Fibroblast of skin of abdomen (primary cell): ENCODE data around the gene MROH2A.

Experiments used
- DNase-seq: peaks from one replicate; pipeline ENCODE4 v3.0.0-alpha.2; 2013

MROH2A gene

DNA sequence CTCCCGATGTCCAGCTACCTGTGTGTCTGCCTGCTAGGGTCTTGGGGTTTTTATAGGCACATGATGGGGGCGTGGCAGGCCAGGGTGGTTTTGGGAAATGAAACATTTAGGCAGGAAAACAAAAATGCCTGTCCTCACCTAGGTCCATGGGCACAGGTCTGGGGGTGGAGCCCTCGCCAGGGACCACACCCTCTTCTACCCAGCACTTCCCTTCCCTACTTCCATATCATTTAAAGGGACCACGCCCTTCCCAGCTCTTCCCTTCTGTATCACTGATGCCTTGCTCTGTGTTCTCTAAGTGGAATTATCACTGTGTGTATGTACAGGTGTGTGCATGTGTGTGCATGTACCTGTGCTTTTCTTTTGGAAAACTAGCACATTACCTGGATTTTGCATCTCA lies 11.7 kb upstream of the MROH2A start:
- DNase-seq, result no peak

DNA sequence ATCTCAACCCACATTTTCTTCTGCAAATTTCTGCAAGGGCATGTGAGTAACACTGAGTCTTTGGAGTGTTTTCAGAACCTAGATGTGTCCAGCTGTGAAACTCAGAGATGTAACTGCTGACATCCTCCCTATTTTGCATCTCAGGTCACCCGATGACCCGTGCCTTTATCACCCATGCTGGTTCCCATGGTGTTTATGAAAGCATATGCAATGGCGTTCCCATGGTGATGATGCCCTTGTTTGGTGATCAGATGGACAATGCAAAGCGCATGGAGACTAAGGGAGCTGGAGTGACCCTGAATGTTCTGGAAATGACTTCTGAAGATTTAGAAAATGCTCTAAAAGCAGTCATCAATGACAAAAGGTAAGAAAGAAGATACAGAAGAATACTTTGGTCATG lies 10.1 kb upstream of the MROH2A start:
- DNase-seq, result no peak

DNA sequence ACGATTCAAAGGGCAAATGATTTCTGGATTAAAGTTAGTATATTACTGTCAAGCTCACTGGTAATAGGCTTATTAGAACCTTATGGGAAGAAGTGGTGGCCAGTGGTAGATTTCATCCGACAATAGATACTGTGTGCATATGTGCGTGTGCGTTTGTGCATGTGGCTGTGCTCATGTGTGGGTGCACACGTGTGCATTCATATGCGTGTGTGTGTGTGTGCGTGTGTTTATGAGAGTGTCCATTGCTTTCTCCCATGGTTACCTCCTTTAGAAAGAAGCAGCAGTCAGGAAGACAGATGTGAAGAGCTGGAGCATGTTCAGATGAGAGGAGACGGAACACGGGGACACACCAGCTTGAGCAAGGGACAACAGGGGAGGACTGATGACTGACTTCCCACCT lies 8.9 kb upstream of the MROH2A start:
- no peak for DNase-seq

DNA sequence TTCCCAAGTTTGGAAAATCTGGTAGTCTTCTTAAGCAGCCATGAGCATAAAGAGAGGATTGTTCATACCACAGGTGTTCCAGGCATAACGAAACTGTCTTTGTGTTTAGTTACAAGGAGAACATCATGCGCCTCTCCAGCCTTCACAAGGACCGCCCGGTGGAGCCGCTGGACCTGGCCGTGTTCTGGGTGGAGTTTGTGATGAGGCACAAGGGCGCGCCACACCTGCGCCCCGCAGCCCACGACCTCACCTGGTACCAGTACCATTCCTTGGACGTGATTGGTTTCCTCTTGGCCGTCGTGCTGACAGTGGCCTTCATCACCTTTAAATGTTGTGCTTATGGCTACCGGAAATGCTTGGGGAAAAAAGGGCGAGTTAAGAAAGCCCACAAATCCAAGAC lies 6.0 kb upstream of the MROH2A start:
- no peak for DNase-seq

DNA sequence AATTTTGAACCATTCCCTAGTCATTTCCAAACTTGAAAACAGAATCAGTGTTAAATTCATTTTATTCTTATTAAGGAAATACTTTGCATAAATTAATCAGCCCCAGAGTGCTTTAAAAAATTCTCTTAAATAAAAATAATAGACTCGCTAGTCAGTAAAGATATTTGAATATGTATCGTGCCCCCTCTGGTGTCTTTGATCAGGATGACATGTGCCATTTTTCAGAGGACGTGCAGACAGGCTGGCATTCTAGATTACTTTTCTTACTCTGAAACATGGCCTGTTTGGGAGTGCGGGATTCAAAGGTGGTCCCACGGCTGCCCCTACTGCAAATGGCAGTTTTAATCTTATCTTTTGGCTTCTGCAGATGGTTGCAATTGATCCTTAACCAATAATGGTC lies 5.5 kb upstream of the MROH2A start:
- DNase-seq, result no peak

DNA sequence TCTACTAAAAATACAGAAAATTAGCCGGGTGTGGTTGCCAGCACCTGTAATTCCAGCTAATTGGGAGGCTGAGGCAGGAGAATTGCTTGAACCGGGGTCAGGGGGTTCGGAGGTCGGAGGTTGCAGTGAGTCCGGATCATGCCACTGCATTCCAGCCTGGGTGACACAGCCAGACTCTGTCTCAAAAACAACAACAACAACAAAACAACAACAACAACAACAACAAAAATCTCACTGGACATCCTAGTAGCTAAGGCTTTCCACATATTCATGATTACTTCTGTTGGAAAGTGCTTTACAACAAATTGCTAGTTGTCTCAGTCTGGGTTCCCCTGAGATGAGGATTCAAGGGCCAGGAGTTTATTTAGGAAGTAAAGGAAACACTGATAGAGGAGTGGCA lies 4.3 kb upstream of the MROH2A start:
- DNase-seq, result no peak

DNA sequence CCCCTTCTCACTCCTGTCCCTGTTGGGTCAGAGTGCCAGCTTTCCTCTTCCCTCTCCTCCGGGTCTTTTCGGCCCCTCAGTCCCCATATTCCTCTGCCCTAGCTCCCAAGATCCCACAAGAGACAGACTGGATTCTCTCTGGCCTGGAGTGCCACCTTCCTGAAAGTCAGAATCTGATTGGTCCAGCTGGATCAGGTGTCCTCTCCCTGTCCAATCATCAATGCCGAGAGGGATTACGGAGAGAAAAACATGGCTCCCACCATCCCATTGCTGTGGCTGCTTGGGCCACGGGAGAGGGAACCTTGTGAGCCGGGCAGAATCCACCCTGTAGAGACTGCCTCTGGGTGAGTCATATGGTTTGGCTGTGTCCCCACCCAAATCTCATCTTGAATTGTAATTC lies 2.7 kb upstream of the MROH2A start:
- no peak for DNase-seq

DNA sequence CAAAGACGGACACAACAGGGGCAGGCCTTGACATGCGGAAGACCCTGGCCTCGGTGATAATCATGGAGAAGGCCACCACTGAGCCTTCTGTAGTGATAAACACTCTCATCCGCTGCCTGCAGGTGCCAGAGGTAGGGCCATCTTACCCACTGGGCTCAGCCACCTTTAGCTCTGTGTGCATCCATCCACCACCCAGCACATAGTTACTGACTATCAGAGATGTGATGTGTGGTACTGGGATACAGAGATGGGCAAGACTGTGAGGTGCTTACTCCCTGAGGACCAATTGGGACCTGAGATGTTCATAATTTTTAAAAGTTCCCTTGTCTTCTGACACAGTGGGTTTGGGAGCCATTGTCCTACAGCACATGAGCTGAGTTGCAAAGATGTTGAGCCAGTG lies 1.6 kb downstream of the MROH2A start:
- DNase-seq, result no peak

DNA sequence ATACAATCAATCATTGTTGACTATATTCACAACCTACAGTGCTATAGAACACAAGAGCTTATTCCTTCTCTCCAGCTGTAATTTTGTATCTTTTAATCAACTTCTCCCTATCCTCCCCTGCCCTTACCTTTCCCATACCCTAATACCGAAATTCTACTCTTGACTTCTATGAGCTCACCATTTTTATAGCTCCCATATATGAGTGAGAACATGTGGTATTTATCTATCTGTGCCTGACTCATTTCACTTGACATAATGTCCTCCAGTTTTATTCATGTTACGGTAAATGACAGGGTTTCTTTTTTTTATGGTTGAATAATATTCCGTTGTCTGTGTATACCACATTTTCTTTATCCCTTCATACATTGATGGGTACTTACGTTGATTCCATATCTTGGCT lies 2.6 kb downstream of the MROH2A start:
- no peak for DNase-seq

DNA sequence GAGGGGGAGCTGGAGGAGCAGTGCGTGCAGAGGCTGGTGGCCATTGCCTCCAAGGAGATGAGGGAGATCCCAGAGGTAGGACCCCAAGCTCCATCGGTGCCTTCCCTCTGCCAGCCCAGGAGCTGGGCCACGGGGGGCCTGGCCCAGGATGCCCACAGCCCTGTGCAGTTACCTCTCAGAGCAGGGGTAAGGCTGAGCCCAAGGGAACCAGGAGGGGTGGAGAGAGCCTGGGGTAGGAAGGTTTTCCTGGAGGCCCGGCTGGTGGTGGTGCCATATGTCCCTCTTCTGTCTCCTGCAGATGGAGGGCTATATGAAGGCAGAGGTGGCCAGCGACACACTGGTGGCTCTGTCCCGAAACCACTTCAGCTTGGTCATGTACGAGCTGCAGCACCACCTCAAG lies 11.4 kb downstream of the MROH2A start:
- DNase-seq, result no peak

DNA sequence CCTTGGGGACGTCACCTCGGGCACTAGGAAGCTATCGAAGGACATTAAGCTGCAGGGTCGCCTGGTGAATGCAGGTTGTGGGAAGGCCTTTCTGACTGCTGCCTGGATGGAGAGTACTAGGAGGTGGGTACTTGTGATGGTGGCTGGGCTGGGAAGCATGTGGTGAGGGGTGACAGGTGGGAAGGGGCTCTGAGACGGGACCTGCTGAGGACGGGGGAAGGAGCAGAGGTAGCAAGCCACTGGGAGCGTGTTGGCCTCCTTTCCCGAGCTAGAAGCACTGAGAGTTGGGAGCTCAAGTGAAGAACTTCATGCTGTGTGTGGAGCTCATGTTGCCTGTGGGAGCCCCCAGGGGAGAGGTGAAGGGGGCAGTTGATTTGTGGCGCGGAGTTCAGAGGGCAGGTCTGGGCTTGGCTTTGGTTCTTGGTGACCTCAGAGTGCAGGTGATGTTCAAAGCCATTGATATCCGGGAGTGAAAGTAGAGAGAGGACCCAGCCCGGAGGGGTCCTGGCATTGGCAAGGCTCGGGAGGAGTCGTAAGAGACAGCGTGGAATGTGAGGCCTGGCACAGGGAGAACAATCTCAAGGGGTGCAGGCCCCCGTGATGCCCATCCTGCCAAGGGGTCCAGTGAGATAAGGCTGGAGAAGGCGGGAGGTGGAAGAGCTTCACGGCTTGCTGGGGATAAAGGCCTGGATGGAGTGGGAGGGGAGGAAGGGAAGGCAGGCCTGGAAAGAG lies 13.2 kb downstream of the MROH2A start:
- no peak for DNase-seq

DNA sequence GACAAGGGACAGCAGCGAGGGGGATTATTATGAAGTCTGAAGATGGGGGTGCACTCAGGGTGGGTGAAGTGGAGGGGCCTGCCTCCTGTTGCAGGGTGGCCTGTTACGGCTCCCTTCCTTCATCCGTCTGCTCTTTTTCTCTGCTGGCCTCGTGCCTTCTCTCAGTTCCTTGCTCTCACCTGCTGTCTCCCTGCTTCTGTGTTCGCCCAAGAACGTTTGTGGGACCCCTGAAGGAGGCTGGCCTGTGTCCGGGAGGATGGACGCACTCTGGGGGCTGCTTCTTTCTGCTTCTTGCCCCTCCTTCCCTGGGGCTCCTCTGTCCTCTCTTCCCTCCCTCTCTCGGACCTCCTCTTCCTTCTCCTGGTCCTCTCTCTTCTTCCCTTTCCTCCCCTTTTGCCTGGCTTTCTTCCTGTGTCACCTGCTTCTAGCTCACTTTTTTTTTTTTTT lies 13.8 kb downstream of the MROH2A start:
- no peak for DNase-seq

DNA sequence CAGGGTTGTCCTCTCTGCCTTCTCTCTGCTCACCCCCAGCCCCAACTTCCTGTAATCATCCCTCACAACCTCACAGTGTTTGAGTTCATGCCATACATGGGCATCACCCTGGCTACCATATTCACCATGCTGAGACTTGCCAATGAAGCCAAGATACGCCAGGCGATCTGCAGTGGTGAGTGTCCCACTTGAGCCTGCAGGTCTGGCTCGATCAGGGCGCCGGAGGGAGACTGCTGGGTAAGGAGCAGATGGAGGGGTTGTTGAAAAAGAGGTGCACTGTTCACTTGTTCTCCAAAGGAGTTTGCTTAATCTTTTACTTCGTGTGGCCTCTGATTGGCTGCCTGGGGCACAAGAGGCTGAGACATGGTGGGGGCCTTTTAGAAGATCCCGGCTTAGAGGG lies 14.6 kb downstream of the MROH2A start:
- DNase-seq, result no peak

DNA sequence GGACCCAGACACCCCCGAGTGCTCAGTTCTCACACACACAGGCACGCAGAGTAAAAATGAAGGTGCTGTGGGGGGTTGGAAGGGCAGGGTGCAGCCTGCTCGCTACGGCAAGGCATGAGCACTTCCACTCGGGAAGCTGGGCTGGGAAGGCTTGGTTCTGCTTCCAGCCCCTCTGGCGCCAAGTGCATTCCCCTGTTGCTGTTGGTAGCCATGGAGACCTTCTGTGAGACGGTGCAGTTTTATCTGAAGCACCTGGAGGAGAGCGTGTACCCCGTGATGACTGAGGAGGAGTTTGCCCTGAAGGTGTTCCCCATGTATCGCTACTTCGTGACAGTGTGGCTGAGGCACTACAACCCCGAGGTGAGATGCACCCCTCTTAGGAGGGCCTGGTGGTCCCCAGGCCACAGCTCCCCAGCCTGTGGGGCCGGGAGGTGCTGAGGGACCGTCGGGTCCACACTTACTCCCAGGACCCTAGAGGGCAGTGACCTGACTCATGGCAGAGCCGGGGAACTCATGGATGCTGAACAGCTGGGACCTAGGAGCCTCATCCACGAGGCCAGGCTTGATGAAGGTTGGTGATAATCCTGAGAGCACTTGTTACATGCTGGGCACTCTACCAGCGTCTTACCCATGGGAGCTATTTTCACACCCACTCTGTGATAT lies 15.5 kb downstream of the MROH2A start:
- DNase-seq, result no peak

DNA sequence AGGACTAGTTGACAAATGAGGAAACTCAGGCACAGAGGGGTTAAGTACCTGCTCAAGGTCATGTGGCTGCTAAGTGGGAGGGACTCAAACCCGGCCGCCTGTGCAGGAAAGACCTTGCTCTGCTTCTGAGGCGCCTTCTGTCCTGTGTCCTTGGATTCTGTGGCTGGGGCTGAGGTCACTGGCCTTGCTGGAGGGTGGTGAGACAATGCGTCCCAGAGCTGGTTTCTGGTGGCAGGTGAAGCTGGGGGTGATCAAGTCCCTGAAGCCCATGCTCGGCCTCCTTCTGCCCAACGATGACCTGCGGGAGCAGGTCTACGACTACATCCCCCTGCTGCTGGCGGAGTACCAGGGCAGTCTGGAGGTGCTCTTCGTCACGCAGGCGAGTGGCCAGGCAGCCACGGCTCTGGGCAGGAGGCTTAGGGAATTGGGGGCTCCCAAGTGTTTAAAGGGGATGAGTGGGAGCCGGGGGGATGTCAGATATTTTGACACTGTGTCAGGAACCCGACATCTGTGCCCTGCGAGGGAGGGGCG lies 16.1 kb downstream of the MROH2A start:
- no peak for DNase-seq

DNA sequence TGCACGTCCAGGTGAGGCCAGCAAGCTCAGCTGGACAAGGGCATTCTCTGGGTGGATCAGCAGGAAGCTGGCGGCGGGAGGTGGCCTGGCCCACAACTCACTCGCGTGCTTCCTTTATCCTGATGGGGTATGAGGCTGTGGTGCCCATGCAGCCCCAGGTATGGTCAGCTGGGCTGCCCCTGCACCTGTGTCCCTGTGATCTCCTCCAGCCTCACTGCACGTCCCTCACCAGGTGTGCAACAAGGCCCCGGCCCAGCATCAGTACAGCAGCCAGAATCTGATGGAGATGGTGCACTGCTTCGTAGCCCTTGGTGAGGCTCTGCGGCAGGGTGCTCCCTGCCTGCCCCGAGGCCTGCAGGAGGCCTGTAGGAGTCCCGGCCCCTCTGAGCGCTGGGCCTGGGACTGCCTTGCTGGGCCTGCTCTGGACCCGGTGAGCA lies 17.6 kb downstream of the MROH2A start:
- DNase-seq, result no peak

DNA sequence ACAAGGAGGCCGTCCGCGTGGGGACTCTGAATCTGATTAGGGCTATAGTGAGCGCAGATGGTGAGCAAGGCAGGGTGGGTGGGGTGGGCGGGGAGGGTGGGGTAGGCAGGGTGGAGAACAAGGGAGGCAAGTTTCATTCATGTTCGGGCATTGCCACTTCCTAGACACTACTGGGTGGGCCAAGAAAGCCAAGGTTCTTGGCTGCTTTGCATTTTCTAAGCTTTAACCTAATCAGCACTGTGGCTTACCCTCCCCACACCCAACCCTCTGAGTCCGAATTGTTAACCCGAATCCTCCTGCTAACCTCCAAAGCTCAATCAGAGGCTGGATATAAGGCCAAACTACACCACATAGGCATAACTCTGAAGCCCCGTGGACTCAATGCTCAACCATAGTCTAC lies 18.1 kb downstream of the MROH2A start:
- no peak for DNase-seq

DNA sequence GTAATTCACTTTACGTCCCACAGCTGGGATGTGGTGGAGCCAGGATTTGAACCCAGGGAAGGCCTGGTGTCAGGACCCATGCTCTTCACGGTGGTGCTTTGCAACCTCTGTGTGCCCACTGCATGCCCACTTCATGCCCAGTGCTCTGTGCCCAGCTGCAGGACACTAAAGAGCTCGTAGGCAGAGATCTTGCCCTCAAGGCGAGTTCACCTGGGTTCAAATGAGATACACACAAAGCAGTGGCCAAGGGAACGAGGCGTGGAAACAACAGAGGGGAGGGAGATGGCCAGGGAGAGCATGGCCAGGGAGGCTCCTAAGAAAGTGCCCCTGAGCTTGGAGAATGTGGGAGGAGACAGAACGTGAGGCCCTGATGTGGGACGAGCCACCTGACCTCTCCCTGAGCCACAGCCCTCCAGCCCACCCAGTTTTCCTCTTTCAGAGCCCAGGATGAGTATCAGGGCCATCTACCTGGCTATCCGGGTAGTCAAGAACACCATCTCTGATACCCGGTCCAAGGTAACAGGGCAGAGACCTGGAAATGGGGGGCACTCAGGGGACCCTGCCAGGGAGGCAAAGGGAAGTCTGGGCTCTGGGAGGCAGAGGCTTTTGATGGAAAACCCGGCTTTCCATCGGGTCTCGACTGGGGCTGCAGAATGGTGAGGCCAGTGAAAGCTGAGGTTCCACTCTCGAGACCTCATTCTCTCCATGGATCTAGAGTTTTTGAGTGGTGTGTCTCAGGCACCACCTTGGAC lies 20.4 kb downstream of the MROH2A start:
- DNase-seq, result no peak

DNA sequence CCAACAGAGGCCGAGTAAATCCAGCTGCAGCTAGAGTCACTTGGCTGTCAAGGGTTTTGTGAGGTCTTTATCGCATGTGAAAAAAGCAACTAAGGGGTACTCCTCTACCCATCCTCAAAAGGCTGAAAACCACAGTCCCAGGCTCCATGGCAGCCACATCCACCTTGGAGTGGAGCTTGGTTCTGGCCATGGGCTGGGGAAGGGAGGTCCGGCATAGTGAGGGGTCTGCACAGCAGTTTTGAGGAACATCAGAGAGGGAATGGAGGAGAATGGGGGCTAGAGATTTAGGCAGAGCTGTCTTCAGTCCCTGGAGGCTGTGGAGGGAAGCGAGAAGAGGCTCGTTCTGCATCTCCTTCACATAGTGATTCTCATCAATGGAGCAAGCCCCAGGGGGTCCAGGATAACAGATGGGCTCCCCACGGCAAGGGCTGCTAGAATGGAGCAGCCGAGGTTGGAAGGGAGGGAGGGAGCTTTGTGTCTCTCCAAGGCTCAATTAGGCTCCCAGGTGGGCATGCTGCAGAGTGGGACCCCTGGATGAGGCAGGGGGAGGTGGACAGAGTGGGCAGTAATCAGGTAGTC lies 21.0 kb downstream of the MROH2A start:
- DNase-seq, result no peak

DNA sequence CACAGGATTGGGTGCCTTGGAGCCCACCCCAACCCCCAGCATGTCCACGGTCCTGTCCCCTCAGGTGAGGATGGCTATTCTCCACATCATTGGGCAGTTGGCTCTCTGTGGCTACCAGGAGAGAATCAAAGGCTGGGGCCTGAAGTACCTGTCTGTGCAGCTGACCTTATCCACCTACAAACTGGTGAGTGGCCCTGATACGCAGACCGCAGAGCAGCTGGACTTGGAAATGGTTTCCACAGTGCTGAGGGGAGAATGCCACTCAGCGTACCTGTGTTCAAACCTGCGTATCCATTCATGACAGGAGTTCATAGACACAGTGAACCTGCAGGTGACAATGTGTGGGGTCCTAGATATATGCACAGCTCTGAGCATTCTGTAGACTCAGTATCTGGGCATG lies 21.6 kb downstream of the MROH2A start:
- DNase-seq, result no peak

DNA sequence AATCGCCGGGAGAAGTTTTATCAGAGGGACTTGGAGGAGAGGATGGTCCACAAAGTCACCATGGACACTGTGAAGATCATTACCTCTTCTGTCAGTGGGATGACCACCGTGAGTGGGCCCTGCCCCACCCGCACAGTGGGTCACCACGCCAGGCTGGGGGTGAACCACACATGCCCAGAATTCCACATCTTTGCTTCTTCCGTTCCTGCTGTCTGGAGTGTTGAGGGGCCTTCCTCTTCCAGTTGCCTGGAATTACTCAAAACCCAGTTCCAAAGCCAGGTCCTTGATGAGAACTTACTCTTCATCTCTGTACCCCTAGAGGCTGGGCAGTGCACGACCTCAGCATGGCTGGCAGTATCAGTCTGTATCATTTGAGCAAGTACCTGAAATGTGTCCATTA lies 22.1 kb downstream of the MROH2A start:
- no peak for DNase-seq

DNA sequence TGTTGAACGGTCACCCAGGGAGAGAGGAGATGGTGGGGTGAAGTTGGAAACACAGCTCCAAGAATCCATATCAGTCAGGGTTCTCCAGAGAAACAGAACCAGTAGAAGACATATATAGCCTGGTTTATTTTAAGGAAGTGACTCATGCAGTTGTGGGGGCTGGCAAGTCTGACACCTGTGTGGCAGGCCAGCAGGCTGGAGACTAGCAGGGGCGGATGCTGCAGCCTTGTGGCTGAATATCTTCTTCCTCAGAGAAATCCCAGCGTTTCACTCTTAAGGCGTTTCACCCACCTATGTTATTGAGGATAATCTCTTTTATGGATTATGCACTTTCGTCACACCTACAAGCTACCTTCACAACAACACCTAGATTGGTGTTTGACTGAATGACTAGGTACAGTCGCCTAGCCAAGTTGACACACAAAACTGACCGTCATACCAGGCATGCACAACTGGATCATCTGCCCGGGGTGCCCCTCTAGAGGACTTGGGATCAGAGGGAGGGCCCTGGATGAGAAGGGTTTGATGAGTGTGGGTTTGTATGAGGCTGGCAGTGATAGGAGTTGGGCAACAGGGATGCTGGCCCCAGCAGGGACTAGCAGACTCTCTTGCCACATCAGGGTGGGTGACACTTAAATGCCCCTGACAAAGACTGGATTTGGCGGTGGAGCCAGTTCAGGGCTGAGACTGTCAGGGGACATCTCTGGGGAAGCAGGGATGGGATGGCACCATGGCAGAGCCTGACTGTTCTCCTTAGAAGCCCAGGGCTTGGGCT lies 23.4 kb downstream of the MROH2A start:
- DNase-seq, result no peak
